Measurements from ENCODE around the gene KRTAP5-9. TPM values are rescaled to one million over a fixed set of nuclear protein-coding genes. Genes with fewer than 3 reads are reported as not detected.
"Not testable (repeated sequence)": the region's sequence is repeated elsewhere in the genome, so short reads cannot be mapped to it uniquely, and the experiment has no call there.

KRTAP5-9 gene
- total and polyA plus RNA-seq, 4 donors: 0.06 TPM; not detected in 3

- Histone ChIP-seq H3K36me3 (ENCODE audit: control insufficient read depth in 4 of 4, insufficient read depth in 3 of 4, low read depth in 1 of 4, low read length in 3 of 4) (no peaks in the 10 kb centered on the region), H3K9me3 (ENCODE audit: control insufficient read depth in 4 of 4, low read length in 3 of 4) (no peaks in the 10 kb centered on the region), H3K4me1 (ENCODE audit: control insufficient read depth in 4 of 4, insufficient read depth in 4 of 4, low read length in 3 of 4) (peaks cover 0 to 4% (median 3%) of the 10 kb centered on the region in 4 donors), H3K9ac (ENCODE audit: low read depth in 1 of 2, low read length in 2 of 2) (no peak overlapping the region), H3K27me3 (ENCODE audit: control insufficient read depth in 4 of 4, insufficient read depth in 4 of 4, low read length in 3 of 4) (no peaks in the 10 kb centered on the region), H3K4me3 (ENCODE audit: low read depth in 1 of 3, low read length in 3 of 3) (no peak overlapping the region), H3K27ac (ENCODE audit: low read depth in 1 of 2, low read length in 2 of 2) (no peak overlapping the region)
- no peak for TF ChIP-seq FOXA2 (IDR thresholded peaks at IDR 0.05)
- no peak for TF ChIP-seq EGR1 (IDR thresholded peaks at IDR 0.05; ENCODE audit: low read depth in 2 of 2)
- no peak for TF ChIP-seq SP1 (IDR thresholded peaks at IDR 0.05)
- TF ChIP-seq HNF4A (conservative IDR thresholded peaks at IDR 0.05): no peak
- no peak for TF ChIP-seq REST (IDR thresholded peaks at IDR 0.05)
- TF ChIP-seq ATF3 (IDR thresholded peaks at IDR 0.05): no peak
- no peak for TF ChIP-seq ZBTB33 (IDR thresholded peaks at IDR 0.05)
- TF ChIP-seq NR2F2 (IDR thresholded peaks at IDR 0.05): no peak
- TF ChIP-seq TAF1 (conservative IDR thresholded peaks at IDR 0.05): no peak
- TF ChIP-seq GABPA (IDR thresholded peaks at IDR 0.05 in 1 of 2, conservative IDR thresholded peaks at IDR 0.05 in 1 of 2): no peak
- no peak for TF ChIP-seq RAD21 (IDR thresholded peaks at IDR 0.05)
- TF ChIP-seq RXRA (IDR thresholded peaks at IDR 0.05): no peak
- no peak for TF ChIP-seq JUND (IDR thresholded peaks at IDR 0.05)
- TF ChIP-seq YY1 (IDR thresholded peaks at IDR 0.05): no peak
- TF ChIP-seq HNF4G (IDR thresholded peaks at IDR 0.05): no peak
- no peak for TF ChIP-seq CTCF (IDR thresholded peaks at IDR 0.05; ENCODE audit: low read depth, low read length, missing input control)
- TF ChIP-seq FOXA1 (IDR thresholded peaks at IDR 0.05): no peak
- no peak for TF ChIP-seq MAX (IDR thresholded peaks at IDR 0.05)
- no peak for DNase-seq (ENCODE audit: low spot score)
- 80% methylated on average over 10 of the region's 10 CpGs for WGBS
Measured at GRCh38 chr11:71566081-71566620, 17.9 kb downstream of the KRTAP5-9 start.

- H3K4me1 ChIP-seq (ENCODE audit: control insufficient read depth in 4 of 4, insufficient read depth in 4 of 4, low read length in 3 of 4); H3K9me3 ChIP-seq (ENCODE audit: control insufficient read depth in 4 of 4, low read length in 3 of 4); DNase-seq (ENCODE audit: low spot score); H3K9ac ChIP-seq (ENCODE audit: low read depth in 1 of 2, low read length in 2 of 2); H3K4me3 ChIP-seq (ENCODE audit: low read depth in 1 of 3, low read length in 3 of 3); H3K27ac ChIP-seq (ENCODE audit: low read depth in 1 of 2, low read length in 2 of 2); H3K36me3 ChIP-seq (ENCODE audit: control insufficient read depth in 4 of 4, insufficient read depth in 3 of 4, low read depth in 1 of 4, low read length in 3 of 4); H3K27me3 ChIP-seq (ENCODE audit: control insufficient read depth in 4 of 4, insufficient read depth in 4 of 4, low read length in 3 of 4): not testable (repeated sequence)
- WGBS: 76% methylated on average over 19 of the region's 21 CpGs
Measured at GRCh38 chr11:71566626-71567599, 18.7 kb downstream of the KRTAP5-9 start.

GRCh38 chr11:71567633-71568032 is 19.4 kb downstream of the KRTAP5-9 start:
- H3K36me3 ChIP-seq (ENCODE audit: control insufficient read depth in 4 of 4, insufficient read depth in 3 of 4, low read depth in 1 of 4, low read length in 3 of 4); DNase-seq (ENCODE audit: low spot score); H3K9me3 ChIP-seq (ENCODE audit: control insufficient read depth in 4 of 4, low read length in 3 of 4); H3K27ac ChIP-seq (ENCODE audit: low read depth in 1 of 2, low read length in 2 of 2); H3K9ac ChIP-seq (ENCODE audit: low read depth in 1 of 2, low read length in 2 of 2); H3K27me3 ChIP-seq (ENCODE audit: control insufficient read depth in 4 of 4, insufficient read depth in 4 of 4, low read length in 3 of 4); H3K4me1 ChIP-seq (ENCODE audit: control insufficient read depth in 4 of 4, insufficient read depth in 4 of 4, low read length in 3 of 4); H3K4me3 ChIP-seq (ENCODE audit: low read depth in 1 of 3, low read length in 3 of 3): not testable (repeated sequence)
- 80% methylated on average over 8 of the region's 8 CpGs for WGBS

Measured in liver (tissue), 9 donors.